Mononuclear cell (primary cell): Measurements from ENCODE around the gene NDUFA11. TPM values are rescaled to one million over a fixed set of nuclear protein-coding genes. Genes with fewer than 3 reads are reported as not detected.
"Not testable (repeated sequence)": the region's sequence is repeated elsewhere in the genome, so short reads cannot be mapped to it uniquely, and the experiment has no call there.

Experiments used
- H3K27me3 ChIP-seq: 2 replicates; pipeline ENCODE4 v1.6.0; 2011; ENCODE audit warnings: low read length, control low read depth; ENCODE audit not compliant: insufficient read depth
- H3K4me1 ChIP-seq: 2 replicates; pipeline ENCODE4 v1.5.1; 2011; ENCODE audit warnings: mild to moderate bottlenecking, low read length, control low read depth; ENCODE audit not compliant: insufficient read depth
- H3K4me3 ChIP-seq: 2 replicates; pipeline ENCODE4 v1.5.1; 2011; ENCODE audit warnings: mild to moderate bottlenecking, low read length, moderate library complexity
- H3K9me3 ChIP-seq: 2 replicates; pipeline ENCODE4 v1.5.1; 2011; ENCODE audit warnings: low read depth, mild to moderate bottlenecking, control low read depth, low read length
- total RNA-seq: library from RNA; depleted of rRNA; stranded (reverse); fragments of >200 nt; gene quantifications from one replicate; pipeline ENCODE4 v1.2.3, GENCODE V29; 2012

Gene NDUFA11
- total RNA-seq, 1 donor: 59.5 TPM

DNA sequence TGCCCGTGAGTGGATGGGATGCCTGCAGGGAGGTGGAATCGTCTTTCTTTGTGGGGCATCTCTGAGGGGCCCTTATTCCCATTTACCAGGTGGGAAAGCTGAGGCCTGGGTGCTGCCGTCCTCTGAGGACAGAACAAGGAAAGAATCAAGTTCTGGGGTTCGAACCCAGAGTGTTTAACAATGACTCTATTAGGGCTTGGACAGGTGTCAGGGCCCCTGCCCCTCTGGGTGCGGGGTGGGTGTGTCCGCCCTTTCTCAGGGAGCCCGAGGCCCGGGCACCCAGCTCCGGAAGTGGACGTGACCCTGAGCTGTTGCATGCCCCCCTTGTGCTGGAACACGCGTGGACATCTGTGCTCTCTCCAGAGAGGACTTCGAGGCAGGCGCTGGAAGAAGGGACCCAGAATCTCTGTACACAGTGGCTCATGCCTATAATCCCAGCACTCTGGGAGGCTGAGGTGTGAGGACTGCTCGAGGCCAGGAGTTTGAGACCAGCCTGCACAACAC lies 10.8 kb downstream of the NDUFA11 start:
- no peak overlapping the region for H3K4me3 ChIP-seq
- no peaks in the 10 kb centered on the region for H3K9me3 ChIP-seq
- H3K4me1 ChIP-seq: no peaks in the 10 kb centered on the region
- no peaks in the 10 kb centered on the region for H3K27me3 ChIP-seq

GRCh38 chr19:5891938-5892771 lies 11.4 kb downstream of the NDUFA11 start:
- Histone ChIP-seq H3K4me3 (no peak overlapping the region), H3K9me3 (no peaks in the 10 kb centered on the region), H3K4me1 (no peaks in the 10 kb centered on the region), H3K27me3 (no peaks in the 10 kb centered on the region)

- no peaks in the 10 kb centered on the region for H3K27me3 ChIP-seq
Observed at GRCh38 chr19:5891572-5891937, 12.0 kb downstream of the NDUFA11 start.

GRCh38 chr19:5890099-5890498 lies 13.5 kb downstream of the NDUFA11 start:
- Histone ChIP-seq H3K27me3 (no peaks in the 10 kb centered on the region), H3K4me1 (no peaks in the 10 kb centered on the region), H3K9me3 (no peaks in the 10 kb centered on the region), H3K4me3 (no peak overlapping the region)

More at GRCh38 chr19:5891572-5891937, 12.0 kb downstream of the NDUFA11 start:
- H3K4me1 ChIP-seq: no peaks in the 10 kb centered on the region
- no peak overlapping the region for H3K4me3 ChIP-seq
- no peaks in the 10 kb centered on the region for H3K9me3 ChIP-seq

- Histone ChIP-seq H3K9me3 (no peaks in the 10 kb centered on the region), H3K27me3 (no peaks in the 10 kb centered on the region), H3K4me1 (no peaks in the 10 kb centered on the region), H3K4me3 (no peak overlapping the region)
Observed at GRCh38 chr19:5889288-5889971, 14.2 kb downstream of the NDUFA11 start.

GRCh38 chr19:5884065-5884811 lies 19.4 kb downstream of the NDUFA11 start:
- not testable (repeated sequence) for H3K27me3 ChIP-seq, H3K4me3 ChIP-seq, H3K4me1 ChIP-seq, H3K9me3 ChIP-seq

DNA sequence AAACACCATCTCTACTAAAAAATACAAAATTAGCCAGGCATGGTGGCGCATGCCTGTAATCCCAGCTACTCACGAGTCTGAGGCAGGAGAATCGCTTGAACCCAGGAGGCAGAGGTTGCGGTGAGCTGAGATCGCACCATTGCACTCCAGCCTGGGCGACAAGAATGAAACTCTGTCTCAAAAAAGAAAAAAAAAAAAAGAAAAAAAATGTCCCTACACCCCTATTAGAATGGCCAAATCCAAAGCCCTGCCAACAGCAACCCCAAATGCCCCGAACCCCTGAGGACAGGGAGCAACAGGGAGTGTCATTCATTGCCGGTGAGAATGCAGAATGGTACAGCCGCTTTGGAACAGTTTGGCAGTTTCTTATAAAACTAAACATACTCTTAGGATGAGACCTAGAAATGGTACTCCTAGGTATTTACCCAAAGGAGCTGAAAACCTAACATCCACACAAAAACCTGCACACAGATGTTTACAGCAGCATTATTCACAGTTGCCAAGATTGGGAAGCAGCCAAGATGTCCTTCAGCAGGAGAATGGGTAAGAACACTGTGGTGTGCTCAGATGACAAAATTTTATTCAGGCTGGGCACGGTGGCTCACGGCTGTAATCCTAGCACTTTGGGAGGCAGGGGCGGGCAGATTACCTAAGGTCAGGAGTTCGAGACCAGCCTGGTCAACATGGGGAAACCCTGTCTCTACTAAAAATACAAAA lies 20.3 kb downstream of the NDUFA11 start:
- H3K9me3 ChIP-seq, H3K4me3 ChIP-seq, H3K4me1 ChIP-seq, H3K27me3 ChIP-seq: not testable (repeated sequence)

GRCh38 chr19:5882421-5882968 lies 21.1 kb downstream of the NDUFA11 start:
- H3K27me3 ChIP-seq: peaks cover 7% of the 10 kb centered on the region
- no peak overlapping the region for H3K4me3 ChIP-seq
- H3K4me1 ChIP-seq: no peaks in the 10 kb centered on the region
- no peaks in the 10 kb centered on the region for H3K9me3 ChIP-seq

GRCh38 chr19:5881543-5882299 lies 21.9 kb downstream of the NDUFA11 start:
- H3K4me3 ChIP-seq: no peak overlapping the region
- no peaks in the 10 kb centered on the region for H3K9me3 ChIP-seq
- H3K4me1 ChIP-seq: no peaks in the 10 kb centered on the region
- H3K27me3 ChIP-seq: peaks cover 7% of the 10 kb centered on the region

DNA sequence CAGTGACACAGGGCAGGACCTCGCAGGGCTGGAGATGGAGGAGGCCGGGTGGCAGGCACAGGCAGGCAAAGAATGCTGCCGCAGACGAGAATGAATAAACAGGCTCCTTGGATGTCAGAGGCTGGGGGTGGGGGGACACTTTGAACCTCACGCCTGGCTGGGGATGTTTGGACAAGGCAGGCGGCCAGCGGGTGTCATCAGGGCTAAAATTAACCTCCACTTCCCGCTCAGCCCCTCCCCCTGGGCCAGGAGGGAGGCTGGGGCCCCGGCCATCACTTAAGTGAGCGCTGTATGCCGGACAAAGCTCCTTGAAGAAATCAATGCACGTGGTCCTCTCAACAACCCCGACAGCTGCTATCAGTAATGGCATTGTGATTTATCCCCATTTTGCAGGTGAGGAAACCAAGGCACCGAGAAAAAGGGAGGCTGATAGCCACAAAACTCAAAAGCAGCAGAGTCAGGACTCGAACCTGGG lies 22.9 kb downstream of the NDUFA11 start:
- Histone ChIP-seq H3K4me1 (no peaks in the 10 kb centered on the region), H3K9me3 (no peaks in the 10 kb centered on the region), H3K4me3 (no peak overlapping the region), H3K27me3 (peaks cover 7% of the 10 kb centered on the region)

DNA sequence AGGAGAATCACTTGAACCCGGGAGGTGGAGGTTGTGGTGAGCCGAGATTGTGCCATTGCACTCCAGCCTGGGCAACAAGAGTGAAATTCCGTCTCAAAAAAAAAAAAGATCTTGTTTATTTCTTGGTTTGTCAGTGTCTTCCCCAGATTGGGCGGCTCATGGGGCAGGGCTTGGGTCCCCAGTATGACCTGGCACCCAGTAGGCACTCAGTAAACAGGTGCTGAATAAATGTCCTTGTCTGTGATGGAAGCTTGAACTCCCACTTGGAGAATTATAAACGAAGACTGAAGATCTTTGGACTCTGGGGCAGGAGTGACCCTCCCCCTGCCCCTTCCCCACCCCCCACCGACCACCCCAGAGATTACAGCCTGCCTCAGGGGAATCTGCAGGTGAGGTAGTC lies 23.4 kb downstream of the NDUFA11 start:
- Histone ChIP-seq H3K9me3 (no peaks in the 10 kb centered on the region), H3K4me3 (no peak overlapping the region), H3K27me3 (peaks cover 7% of the 10 kb centered on the region), H3K4me1 (no peaks in the 10 kb centered on the region)

DNA sequence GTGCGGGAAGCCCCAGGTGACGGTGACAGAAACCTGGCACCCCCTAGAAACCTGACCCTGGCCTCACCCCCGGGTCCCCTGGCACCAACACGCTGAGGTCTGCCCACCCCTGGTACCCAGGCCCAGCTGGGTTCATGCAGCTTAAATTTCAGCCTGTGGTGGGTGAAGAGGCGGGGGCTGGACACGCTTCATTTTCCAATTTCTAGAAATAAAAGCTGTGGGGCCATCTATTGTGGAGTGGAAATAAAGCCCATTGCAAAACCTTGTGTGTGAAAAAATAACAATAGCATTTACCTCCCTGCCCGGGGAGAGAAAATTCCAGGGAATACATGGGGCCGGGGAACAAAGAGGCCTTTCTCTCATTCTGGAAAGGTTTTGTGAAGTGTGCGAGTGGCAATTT lies 25.7 kb downstream of the NDUFA11 start:
- Histone ChIP-seq H3K4me3 (no peak overlapping the region), H3K27me3 (peaks cover 7% of the 10 kb centered on the region), H3K4me1 (no peaks in the 10 kb centered on the region), H3K9me3 (no peaks in the 10 kb centered on the region)

DNA sequence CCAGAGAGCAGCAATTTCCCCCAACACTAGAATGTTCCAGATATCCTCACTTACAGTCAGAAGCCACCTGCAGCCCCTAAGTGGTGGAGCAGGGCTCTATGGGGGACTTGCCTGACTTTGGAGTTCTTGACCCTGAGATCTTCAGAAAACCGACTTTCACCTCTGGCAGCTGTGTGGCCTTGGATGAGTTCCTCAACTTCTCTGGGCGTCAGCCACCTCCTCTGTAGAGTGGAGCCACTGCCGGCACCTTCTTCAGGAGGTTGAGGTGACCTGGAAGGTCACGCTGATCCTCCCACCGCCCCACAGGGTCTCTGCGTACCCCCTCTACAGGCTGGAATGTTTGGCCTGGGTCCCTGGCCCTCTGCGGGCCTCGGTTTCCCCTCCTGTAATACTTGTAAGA lies 26.2 kb downstream of the NDUFA11 start:
- Histone ChIP-seq H3K4me3 (no peak overlapping the region), H3K4me1 (no peaks in the 10 kb centered on the region), H3K9me3 (no peaks in the 10 kb centered on the region), H3K27me3 (peaks cover 7% of the 10 kb centered on the region)

DNA sequence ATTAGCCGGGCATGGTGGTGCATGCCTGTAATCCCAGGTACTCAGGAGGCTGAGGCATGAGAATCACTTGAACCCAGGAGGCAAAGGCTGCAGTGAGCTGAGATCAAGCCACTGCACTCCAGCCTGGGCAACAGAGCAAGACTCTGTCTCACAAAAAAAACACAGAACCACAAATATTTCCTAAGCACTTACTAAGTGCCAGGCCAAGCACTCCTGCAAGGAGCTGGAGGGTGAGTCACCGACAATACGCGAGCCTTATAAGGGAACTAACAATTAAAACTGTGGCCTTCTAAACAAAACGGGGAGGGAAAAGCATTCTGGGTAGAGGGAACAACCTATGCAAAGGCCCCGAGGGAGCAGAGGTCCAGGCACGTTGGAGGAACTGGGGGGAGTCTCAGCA lies 29.1 kb downstream of the NDUFA11 start:
- H3K9me3 ChIP-seq, H3K4me3 ChIP-seq, H3K4me1 ChIP-seq, H3K27me3 ChIP-seq: not testable (repeated sequence)
